KMS-11 (cell line): ENCODE results near the gene AKR1B15.

Source experiments
- H2AFZ ChIP-seq: fragments of 200-600 bp; sonication (generic); 2 replicates; pipeline ENCODE4 v1.6.1; 2016; ENCODE audit warnings: antibody characterized with exemption, mixed run types, low read depth
- H3K27ac ChIP-seq: fragments of 200-600 bp; sonication (generic); 2 replicates; pipeline ENCODE4 v1.6.1; 2016; ENCODE audit warnings: mild to moderate bottlenecking, mixed run types
- H3K27me3 ChIP-seq: fragments of 200-600 bp; sonication (generic); 2 replicates; pipeline ENCODE4 v1.6.1; 2017; ENCODE audit warnings: mild to moderate bottlenecking, low read depth, mixed run types, moderate library complexity; ENCODE audit not compliant: insufficient read depth
- H3K36me3 ChIP-seq: fragments of 200-600 bp; sonication (generic); 2 replicates; pipeline ENCODE4 v1.6.1; 2017; ENCODE audit warnings: mild to moderate bottlenecking, mixed run types; ENCODE audit not compliant: insufficient read depth
- H3K4me1 ChIP-seq: fragments of 200-600 bp; sonication (generic); 2 replicates; pipeline ENCODE4 v1.6.1; 2016; ENCODE audit warnings: mild to moderate bottlenecking, low read depth, mixed run types; ENCODE audit not compliant: poor library complexity, severe bottlenecking
- H3K4me2 ChIP-seq: fragments of 200-600 bp; sonication (generic); 2 replicates; pipeline ENCODE4 v1.7.0; 2016; ENCODE audit warnings: mild to moderate bottlenecking, mixed run types
- H3K4me3 ChIP-seq: fragments of 200-600 bp; sonication (generic); IDR thresholded peaks from 2 replicates; pipeline ENCODE4 v1.6.1; 2017; ENCODE audit warnings: low read depth, low read length, mixed read lengths; ENCODE audit not compliant: insufficient read depth
- H3K79me2 ChIP-seq: fragments of 200-600 bp; sonication (generic); 2 replicates; pipeline ENCODE4 v1.6.1; 2016; ENCODE audit warnings: low read depth, mixed run types; ENCODE audit not compliant: insufficient read depth
- H3K9ac ChIP-seq: fragments of 200-600 bp; sonication (generic); 2 replicates; pipeline ENCODE4 v1.6.1; 2016; ENCODE audit warnings: mild to moderate bottlenecking, mixed run types
- H4K20me1 ChIP-seq: fragments of 200-600 bp; sonication (generic); 2 replicates; pipeline ENCODE4 v1.6.1; 2016; ENCODE audit warnings: mild to moderate bottlenecking, mixed run types; ENCODE audit not compliant: insufficient read depth
- CTCF ChIP-seq: fragments of 200-600 bp; sonication (generic); conservative IDR thresholded peaks from 2 replicates; pipeline ENCODE4 v1.6.1; 2017; ENCODE audit warnings: low read depth, mild to moderate bottlenecking, antibody characterized with exemption, low read length, moderate library complexity, mixed read lengths

The AKR1B15 gene

GRCh38 chr7:134546955-134547354, 2.0 kb upstream of the AKR1B15 start:
- no peaks in the 10 kb centered on the region for H3K79me2 ChIP-seq
- H2AFZ ChIP-seq, result peak overlapping the region; percentile 21; the same call in 1 of the 2 replicates
- peaks cover 14% of the 10 kb centered on the region for H3K4me1 ChIP-seq
- H3K36me3 ChIP-seq, result no peaks in the 10 kb centered on the region
- TF ChIP-seq CTCF, result no peak
- no peak overlapping the region for H3K9ac ChIP-seq
- H3K4me3 ChIP-seq, result no peak overlapping the region
- no peaks in the 10 kb centered on the region for H3K27me3 ChIP-seq
- H3K27ac ChIP-seq, result no peak overlapping the region
- H3K4me2 ChIP-seq, result peak overlapping the region; percentile 24; the same call in 1 of the 2 replicates
- H4K20me1 ChIP-seq, result no peaks in the 10 kb centered on the region

- Histone ChIP-seq H3K9ac (no peak overlapping the region), H3K4me2 (peak overlapping the region; percentile 24; the same call in 1 of the 2 replicates)
Measured at GRCh38 chr7:134547397-134548054, 1.4 kb upstream of the AKR1B15 start.

GRCh38 chr7:134549366-134549765, 456 bp downstream of the AKR1B15 start:
- Histone ChIP-seq H3K79me2 (no peaks in the 10 kb centered on the region), H3K4me2 (no peak overlapping the region), H3K36me3 (no peaks in the 10 kb centered on the region), H4K20me1 (no peaks in the 10 kb centered on the region), H2AFZ (no peak overlapping the region), H3K4me1 (peaks cover 14% of the 10 kb centered on the region), H3K27ac (no peak overlapping the region), H3K27me3 (no peaks in the 10 kb centered on the region), H3K9ac (no peak overlapping the region), H3K4me3 (no peak overlapping the region)
- TF ChIP-seq CTCF, result no peak

More at GRCh38 chr7:134547397-134548054, 1.4 kb upstream of the AKR1B15 start:
- H4K20me1 ChIP-seq, result no peaks in the 10 kb centered on the region
- TF ChIP-seq CTCF, result peak; percentile 98
- H3K4me1 ChIP-seq, result peaks cover 14% of the 10 kb centered on the region
- no peak overlapping the region for H3K4me3 ChIP-seq
- H2AFZ ChIP-seq, result peak overlapping the region; percentile 21; the same call in 1 of the 2 replicates
- H3K27ac ChIP-seq, result no peak overlapping the region
- no peaks in the 10 kb centered on the region for H3K36me3 ChIP-seq
- no peaks in the 10 kb centered on the region for H3K79me2 ChIP-seq
- no peaks in the 10 kb centered on the region for H3K27me3 ChIP-seq

- Histone ChIP-seq H2AFZ (no peak overlapping the region), H3K36me3 (no peaks in the 10 kb centered on the region), H3K4me1 (peaks cover 10% of the 10 kb centered on the region), H4K20me1 (no peaks in the 10 kb centered on the region), H3K79me2 (no peaks in the 10 kb centered on the region), H3K9ac (no peak overlapping the region), H3K4me2 (no peak overlapping the region), H3K27me3 (no peaks in the 10 kb centered on the region), H3K4me3 (no peak overlapping the region), H3K27ac (no peak overlapping the region)
- TF ChIP-seq CTCF, result no peak
Measured at GRCh38 chr7:134552105-134552504, 3.2 kb downstream of the AKR1B15 start.
